MM.1S (cell line): ENCODE measurements around the gene SLC29A1.

ENCODE experiments used
- EZH2 ChIP-seq: fragments of 300-600 bp; sonication (generic); optimal IDR thresholded peaks from 2 replicates; pipeline ENCODE3; 2017; ENCODE audit warnings: low read depth, mild to moderate bottlenecking, antibody characterized with exemption, low read length, mixed read lengths
- EZH2phosphoT487 ChIP-seq: fragments of 300-600 bp; sonication (generic); IDR thresholded peaks from 2 replicates; pipeline ENCODE4 v1.6.1; 2018; ENCODE audit warnings: antibody characterized with exemption, low read length
- TF ChIP-seq, protein P1 (sequence below): fragments of 300-600 bp; sonication (generic); IDR thresholded peaks from 2 replicates; pipeline ENCODE4 v1.5.1; 2016; ENCODE audit warnings: antibody characterized with exemption, low read length, mixed read lengths

DNA sequence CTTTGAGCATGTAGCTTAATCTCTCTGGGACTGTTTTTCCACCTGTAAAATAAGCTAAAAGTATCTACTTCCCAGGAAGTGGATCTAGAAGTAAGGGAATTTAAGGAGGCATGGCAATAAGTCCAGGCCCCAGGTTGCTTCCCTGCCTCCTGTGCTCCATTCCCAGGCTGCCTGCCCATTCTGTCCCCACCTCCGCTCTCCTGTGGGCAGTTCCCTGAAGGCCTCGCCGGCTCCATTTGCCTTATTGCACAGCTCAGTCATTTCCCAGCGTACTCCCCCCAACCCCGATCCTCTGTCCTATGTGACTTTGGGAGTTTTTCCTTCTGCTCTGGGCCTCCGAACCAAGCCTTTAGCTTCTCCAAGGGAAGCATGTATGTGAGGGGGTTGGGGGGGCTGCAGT, 4.6 kb downstream of the SLC29A1 start:
- TF ChIP-seq, protein P1, sequence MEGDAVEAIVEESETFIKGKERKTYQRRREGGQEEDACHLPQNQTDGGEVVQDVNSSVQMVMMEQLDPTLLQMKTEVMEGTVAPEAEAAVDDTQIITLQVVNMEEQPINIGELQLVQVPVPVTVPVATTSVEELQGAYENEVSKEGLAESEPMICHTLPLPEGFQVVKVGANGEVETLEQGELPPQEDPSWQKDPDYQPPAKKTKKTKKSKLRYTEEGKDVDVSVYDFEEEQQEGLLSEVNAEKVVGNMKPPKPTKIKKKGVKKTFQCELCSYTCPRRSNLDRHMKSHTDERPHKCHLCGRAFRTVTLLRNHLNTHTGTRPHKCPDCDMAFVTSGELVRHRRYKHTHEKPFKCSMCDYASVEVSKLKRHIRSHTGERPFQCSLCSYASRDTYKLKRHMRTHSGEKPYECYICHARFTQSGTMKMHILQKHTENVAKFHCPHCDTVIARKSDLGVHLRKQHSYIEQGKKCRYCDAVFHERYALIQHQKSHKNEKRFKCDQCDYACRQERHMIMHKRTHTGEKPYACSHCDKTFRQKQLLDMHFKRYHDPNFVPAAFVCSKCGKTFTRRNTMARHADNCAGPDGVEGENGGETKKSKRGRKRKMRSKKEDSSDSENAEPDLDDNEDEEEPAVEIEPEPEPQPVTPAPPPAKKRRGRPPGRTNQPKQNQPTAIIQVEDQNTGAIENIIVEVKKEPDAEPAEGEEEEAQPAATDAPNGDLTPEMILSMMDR = no peak
- TF ChIP-seq EZH2 (no peak), EZH2phosphoT487 (no peak)
